Stimulated activated CD8-positive, alpha-beta memory T cell treated with anti-CD3 and anti-CD28 coated beads, Interleukin-4, amount 100 ng/mL, for 4 hours (primary cell): ENCODE results near the gene POU2F3.

Experiments
- DNase-seq, 2 donors: peaks; one replicate each; pipeline ENCODE4 v3.0.0-alpha.2; 2020; ENCODE audit warnings: low read depth in 2 of 2, low spot score in 1 of 2

The POU2F3 gene

DNA sequence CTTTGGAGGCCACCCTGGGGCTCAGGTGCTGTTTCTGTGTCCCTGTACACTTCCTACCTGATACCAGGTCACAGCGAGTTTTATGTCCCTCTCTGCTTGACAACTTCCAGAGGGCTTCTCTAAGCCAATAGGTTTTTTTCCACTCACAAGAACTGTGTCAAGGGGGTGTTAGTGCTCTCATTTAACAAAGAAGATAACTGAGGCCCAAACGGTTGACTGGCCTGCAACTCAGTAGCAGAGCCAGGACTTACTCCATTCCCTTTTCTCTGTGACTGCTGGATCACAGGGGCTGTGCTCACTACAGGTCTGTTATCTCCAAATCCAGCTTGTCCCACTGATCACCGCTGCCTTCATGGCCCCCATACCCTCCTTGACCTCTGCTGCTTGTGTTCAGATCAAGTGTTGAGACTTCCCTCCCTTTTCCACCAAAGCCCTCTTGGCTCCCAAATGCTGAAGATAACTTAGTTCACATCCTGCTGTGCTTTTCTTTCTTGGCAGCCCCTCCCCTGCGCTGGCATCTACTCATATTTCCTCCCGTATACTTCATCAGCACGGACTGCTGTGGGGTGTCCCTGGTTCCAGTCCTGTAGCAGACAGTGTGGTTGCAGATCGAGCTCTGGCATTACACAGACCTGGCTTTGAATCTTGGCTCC is 41.3 kb downstream of the POU2F3 start:
- DNase-seq: no peak

DNA sequence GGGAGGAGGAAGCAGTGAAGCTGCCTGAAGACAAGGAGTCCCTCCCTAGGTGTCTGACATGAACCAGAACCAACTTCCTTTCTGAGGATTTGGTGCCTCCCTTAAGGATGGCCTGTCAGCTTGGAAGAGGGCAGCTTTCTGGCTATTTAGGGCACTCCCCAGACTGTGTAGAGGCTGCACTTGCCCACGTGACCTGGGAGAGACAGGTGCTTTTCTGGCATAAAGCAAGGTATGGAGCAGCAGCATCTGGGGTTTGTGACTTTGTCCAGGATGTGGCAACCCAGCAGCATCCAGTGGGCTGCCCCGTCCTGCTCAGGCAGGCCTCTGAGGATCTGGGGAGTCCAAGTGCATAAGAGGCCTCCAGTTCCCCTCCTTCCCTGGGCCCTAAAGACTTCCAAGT is 43.2 kb downstream of the POU2F3 start:
- no peak for DNase-seq

DNA sequence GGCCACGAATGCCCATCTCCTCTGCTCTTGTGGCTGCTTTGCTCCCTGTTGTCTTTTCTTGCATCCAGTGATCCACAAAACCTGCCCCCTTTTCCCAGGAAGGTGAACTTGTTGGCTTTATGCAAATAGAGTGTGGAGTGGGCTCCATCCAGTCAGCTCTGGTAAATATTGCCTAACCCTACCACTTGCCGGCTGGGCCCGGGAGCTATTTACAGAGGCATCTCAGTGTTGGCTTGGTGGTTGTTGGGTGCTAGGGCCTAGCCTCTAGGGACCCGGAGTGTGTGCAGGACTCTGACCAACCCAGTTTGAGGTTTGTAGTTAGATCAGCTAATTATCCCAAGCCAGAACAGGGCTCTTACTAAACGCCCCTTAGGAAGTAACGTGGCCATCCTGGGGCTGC is 44.3 kb downstream of the POU2F3 start:
- no peak for DNase-seq

DNA sequence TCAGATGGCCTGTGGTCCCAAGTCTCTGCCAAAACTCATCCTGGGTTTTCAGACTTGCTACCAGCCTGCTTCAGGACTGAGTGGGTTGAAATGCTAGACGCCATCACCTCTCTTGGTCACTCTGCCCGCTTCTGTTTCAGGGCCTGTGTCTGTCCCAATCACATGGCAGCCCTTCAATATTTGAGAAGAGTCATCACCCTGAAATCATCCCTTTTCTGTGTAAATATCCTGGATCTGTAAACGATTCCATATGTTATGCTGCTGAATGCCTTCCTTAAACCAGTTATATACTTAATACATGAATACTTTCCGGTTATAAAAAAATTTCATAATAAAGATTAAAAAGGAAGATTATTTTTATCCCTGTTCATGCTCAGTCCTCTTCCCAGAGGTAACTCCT is 45.3 kb downstream of the POU2F3 start:
- DNase-seq: no peak

DNA sequence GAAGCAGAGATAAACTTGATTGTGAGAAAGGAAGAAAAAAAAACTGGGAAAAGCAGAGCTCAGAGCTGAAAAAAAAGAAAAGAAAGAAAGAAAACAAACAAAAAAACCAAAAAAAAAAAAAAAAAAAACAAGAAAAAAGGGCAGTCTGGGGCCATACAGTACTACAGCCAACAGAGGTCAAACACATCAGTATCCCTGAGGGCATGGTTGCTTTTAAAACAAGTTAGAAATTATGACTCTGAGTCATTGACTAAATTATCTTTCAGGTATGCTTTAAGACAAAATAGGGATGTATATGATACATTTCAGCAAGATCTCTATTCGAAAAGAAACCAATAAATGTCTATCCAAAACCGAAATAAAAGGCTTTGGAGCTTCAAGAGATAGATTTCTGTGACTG is 48.1 kb downstream of the POU2F3 start:
- DNase-seq: no peak

DNA sequence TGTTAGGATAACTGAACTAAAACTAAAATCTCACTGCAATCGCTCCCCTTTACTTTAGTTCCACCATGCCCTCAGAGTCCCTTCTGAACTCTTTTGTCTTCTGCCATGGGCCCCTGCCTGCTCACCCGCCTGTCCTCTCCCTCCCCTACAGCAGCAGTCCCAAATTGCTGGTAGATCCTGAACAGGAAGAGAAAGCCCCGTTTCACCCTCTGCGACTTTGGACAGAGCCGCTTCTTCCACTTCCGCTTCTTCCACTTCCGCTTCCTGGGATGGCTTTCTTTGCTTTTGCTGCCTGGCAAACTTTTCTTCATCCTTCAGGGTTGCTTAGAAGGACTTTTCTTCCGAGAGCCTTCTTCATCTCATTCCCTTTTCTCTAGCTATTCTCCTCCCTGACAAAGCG is 49.5 kb downstream of the POU2F3 start:
- no peak for DNase-seq

DNA sequence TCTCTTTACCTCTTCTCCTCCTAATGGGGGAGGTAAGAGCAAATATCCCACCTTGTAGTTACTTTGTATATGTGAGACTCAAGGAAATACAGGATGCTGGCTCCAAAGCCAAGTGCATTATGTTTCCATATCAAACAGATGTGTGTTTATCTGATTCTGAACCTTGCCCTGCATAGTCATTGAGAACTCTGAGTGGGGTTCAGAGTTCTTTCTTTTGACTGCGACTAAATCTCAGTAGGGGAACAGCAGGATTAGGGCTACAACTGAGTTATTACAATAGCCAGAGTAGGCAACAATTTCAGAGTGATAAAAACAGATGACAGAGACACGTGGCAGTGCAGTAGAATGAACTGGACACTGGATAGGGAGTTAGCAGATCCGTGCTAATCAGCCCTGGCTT is 51.0 kb downstream of the POU2F3 start:
- no peak for DNase-seq

DNA sequence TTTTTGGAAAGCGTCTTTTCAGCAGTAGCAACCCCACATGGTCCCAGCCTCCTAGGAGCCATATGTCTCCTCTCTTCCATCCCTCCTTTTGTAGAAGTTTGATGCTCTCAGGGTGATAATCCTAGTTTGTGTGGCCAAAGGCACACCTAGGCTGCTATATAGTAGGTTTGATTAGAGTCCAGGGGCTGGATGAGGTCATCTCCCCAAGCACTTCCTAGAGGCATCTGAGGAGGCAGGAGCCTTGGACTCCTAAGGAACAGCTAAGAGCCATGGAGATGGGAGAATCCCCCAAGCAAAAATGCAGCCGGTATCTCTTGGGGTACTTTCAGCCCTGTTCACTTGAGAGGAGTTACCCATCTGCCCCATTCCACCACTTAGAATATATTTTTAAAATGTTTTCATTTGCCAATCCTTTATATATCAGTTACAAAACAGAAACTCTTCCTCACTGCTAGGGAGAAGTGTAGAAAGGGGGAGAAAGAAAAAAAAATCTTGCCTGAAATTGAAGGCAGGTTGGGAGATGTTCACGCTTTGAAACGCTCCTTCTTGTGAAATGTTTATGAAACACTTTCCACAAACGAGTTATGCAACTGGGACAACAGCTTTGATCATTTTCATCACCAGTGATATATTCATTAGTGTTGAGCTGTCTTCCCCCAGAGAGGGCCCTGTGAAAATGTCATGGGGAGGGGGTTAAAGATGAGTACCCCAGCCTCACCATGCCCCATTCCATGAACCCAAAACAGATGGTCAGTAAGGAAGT is 53.3 kb downstream of the POU2F3 start:
- no peak for DNase-seq

DNA sequence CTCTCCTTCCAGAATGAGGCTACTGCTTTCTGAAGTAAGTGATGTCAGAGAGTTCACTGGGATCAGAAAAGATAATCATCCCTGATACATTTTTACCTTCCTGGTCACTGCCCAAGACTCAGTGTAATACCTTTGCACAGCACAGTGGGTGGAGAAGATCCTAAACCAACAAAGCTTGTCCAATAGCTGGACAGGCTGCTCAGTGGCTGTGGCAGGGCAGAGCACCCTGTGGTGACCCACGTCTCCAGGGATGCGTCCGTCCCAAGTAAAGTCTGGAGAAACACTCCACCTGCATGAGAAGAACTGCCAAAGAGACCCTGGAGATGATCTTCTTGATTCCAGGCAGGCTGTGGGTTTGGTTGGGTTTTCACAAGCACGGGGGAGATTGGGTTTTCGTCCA is 54.2 kb downstream of the POU2F3 start:
- DNase-seq: no peak

DNA sequence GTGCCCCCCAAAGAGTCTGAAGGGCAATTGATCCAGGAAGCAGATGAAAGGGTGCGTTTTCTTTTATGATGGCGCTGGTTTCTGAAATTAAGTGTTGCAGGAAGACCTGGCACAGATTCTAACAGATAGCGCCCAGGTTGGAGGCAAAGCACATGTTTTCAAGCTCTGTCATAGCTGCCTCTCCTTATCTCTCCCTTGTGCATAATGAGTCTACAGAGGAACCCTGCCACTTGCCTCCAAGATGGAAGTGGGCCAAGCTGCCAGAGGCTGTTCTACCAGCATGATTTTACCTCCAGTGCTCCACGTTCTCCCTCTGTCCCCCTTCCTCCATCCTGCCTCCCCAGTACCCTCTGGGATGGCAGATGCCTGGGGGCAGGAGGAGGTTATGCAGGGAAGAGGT is 55.2 kb downstream of the POU2F3 start:
- DNase-seq: no peak

DNA sequence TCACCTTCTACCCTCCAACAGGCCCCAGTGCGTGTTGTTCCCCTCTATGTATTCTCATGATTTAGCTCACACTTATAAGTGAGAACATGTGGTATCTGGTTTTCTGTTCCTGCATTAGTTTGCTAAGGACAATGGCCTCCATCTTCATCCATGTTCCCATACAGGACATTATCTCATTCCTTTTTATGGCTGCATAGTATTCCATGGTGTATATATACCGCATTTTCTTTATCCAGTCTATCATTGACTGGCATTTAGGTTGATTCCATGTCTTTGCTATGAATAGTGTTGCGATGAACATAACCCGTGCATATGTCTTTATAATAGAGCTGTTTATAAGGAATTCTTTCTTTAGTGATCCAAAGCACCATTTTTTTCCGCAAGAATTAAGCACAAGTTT is 56.6 kb downstream of the POU2F3 start:
- no peak for DNase-seq

DNA sequence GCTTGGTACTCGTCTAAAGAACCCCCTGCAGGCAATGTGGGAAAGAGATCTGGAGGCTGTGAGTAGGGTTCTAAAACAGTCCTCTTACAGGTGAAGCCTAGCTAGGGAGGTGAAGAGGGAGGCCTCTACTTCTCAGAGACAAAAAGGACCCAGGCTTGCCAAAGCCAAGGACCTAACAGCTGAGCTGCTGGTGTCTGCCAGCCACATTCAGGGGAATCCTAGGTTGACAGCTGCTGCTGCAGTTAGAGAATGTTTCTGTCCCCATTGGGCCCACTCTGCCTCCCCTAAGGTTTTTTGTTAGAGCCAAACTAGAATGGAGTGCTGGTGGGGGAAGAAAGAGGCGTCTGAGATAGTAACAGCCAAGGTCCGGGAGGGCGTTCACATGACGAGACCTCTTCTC is 58.5 kb downstream of the POU2F3 start:
- no peak for DNase-seq

DNA sequence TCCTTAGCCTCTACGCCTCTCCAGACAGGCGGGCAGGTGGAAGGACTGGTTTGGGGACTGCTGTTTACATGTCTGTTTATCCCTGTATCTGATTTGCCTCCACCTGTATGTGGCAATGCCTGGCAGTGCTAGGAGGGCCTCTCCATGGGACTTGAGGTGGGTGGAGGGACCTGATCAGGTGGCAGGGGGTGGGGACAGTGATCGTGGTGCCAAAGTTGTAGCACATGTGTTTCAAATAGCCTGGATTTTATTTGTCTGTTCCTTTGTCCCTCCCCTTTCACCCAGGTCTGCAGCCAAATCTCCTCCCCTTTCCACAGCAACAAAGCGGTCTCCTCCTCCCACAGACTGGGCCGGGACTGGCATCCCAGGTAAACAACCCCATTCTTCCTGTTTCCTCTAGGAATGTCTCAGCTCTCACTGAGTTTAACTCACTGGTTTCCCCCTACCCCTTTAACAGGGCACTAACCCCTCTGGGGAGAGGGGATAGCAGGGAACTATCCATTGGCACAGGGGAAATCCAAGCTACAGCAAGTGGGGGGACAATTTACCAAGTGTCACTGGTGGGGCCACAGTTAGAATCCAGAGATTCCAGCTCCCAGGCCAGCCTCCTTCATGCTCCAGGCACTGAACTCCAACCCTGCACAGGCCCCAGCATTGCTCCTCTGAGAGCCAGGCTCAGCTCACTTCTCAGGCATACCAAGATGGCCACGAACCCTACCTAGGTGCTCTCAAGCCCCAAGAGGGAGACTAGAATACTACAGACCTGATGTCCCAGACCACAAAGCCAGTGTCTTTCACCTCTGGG is 62.3 kb downstream of the POU2F3 start:
- no peak for DNase-seq

DNA sequence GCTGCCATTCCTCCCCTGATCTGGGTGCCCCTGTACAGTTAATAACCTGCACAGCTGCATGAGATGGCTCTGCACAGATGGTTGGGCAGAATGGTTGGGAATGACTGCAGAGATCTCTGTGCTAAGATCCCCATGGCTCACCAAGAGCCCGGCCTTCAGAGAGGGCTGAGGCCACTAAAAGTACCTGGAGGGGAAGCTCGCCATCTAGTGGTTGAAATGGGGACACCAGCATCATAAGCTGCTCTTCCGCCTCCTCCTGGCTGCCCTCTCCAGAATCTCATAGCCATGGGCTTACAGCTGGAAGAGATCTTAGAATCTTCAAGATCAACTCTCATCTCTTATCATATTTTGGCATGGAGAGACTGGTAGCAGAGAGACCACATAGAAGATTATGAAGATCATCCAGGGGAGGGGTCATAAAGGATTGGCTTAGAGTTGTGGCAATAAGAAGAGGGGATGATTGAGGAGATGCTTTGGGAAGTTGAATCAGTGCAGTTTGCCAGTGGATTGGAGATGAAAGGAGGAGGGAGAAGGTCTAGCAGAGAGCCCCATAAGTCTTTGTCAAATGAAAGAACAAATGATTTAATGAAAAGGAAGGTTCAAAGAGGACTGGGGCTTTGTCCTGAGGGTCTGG is 63.2 kb downstream of the POU2F3 start:
- peak in 1 of 2 donors; percentile 21 for DNase-seq

DNA sequence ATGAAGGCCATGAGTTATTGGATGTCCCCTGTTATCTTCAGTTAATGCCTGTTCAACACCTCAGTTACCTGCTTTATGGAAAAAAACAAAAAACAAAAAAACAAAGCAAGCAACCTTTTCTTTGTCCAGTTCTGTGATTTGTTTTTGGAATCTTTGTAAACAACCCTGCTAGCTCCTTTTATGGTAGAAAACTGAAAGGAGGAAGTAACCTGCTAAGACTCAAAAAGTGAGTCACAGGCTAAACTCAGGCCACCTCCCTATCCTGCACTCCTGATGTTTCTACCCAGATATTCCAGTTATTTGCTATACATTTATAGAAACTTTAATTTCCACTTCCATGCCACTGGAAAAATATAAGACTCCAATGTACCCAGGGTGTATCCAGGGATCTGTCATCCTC is 64.6 kb downstream of the POU2F3 start:
- DNase-seq: no peak

DNA sequence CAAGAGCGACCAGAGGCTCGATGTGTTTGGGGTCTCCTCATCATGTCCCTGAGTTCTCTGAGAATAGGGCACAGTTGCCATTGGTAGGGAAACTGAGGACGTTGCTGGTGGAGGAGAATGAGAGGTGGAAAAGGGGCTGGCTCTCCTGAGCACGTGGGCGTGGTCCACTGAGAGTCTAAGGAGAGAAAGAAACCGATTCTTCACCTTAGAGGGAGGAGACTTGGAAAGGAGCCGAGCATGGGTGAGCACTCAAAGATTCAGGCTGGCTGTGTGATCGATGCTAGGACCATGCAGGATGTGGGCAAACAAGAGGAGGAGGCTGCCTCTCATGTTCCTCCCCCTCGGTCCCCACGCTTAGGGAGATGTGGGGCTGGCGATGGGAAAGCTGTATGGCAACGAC is 65.3 kb downstream of the POU2F3 start:
- DNase-seq: no peak

DNA sequence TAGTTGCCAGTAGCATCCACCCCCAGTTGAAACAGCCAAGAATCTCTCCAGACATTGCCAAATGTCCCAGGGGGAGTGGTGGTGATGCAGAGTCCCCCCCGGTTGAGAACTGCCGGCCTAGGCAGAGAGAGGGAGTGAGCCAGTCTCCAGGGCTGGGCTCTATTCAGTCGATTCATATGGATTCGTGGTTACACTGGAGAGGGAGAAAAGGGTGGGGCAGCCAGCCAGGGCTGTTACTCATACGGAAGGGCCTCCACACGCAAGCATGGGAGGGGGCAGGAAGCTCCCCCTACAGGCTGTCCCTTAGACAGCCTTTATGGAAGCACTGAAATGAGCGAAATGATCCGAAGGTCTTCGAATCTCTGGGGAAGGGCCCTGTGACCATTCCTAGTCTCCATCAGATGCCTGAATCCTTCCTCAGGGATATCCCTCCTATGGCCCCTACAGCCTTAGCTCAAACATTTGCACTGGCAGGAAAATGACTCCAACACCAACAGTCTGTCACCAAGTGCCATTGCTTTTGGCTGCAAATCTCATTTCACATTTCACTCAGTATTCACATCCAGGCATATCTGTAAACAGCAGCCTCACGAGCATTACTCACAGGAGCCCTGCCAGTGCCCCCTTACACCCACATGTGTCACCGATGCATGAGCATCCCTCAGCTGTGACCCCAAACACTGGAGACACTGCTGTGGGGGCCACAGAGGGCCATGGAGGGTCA is 66.7 kb downstream of the POU2F3 start:
- no peak for DNase-seq

DNA sequence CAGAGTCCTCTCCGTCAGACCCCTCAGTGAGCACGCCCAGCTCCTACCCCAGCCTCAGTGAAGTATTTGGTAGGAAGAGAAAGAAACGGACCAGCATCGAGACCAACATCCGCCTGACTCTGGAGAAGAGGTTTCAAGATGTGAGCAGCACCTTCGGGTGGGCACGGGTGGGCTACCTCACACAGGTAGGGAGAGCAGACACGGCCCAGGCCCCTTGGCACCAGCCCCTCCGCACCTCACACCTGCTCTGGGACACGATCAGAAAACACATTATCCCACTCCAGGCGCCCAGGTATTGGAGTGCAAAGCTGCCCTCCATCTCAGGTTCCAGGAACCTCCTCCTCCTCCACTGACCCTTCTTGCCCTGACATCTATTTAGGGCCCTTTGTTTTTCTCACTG is 67.5 kb downstream of the POU2F3 start:
- no peak for DNase-seq

DNA sequence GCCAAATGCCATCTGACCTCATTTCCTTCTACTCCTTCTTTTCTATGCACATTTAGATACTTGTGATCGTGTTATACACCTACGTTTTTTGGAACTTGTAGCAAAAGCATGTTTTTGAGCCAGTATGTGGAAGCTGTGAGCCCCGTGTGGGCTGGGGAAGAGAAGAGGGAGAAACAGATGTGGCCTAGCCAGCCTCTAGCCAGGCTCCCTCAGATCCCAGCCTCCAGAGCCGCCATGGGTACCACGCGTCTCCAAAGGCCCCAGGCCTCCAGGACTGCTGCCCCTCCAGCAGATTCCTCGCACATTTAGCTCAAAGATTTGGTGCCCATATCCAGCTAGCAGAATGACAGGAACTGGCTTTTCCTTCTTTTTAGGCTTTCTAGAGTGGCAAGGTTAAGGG is 68.1 kb downstream of the POU2F3 start:
- DNase-seq: no peak

DNA sequence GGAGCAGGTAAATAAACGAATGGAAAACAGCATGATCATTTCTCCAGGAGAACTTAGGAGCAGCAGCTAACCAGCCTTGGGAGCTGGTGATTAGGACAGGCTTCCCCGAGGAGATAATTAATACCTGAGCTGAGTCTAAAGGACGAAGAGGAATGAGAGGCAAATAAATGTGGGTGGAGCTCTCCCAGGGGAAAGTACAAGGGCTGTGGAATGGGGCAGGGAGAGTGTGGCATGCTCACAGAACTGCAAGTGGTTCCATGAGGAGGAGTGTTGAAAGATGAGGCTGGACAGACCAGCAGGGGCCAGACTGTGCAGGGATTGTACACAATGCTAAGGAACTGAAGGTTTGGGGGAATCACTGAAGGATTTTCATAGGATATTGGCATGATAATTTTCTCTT is 70.9 kb downstream of the POU2F3 start:
- no peak for DNase-seq

DNA sequence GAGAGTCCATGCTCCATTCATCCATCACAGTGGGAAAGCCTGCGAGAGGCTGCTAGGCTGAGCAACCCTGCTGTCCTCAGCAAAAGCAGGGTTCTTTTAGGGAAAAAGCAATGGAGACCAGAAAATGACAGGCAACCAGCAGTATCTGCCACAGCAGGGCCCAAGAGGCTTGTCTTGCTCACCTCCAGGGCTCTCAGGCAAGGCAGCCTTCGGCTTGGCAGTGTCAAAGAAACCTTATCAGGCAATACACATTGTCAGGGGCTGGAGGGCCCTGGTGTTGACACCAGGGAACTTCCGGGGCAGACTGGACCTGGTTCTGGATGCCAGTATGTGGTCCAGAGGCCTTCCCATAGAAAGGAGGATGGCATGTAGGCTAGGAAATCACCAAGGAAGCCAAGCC is 74.9 kb downstream of the POU2F3 start:
- DNase-seq: no peak
